Lung (tissue), 12 donors: ENCODE data around the gene PPCS. TPM values are rescaled to one million over a fixed set of nuclear protein-coding genes. Genes with fewer than 3 reads are reported as not detected.

Source experiments
- ATAC-seq: fragments of 200-7000 bp; cut with Tn5 transposase; one replicate; pipeline ENCODE4 v1.9.1; 2020; ENCODE audit warnings: moderate number of reproducible peaks; ENCODE audit not compliant: insufficient read depth, low FRiP score
- DNase-seq, 3 donors: peaks; one replicate each; pipeline ENCODE4 v3.0.0-alpha.2; 2013 to 2017
- H3K27ac ChIP-seq, 2 donors: one replicate each; pipeline ENCODE4 v1.5.1; 2013; ENCODE audit warnings: mild to moderate bottlenecking in 2 of 2, moderate library complexity in 2 of 2, control low read depth in 1 of 2, inconsistent platforms in 1 of 2, low read depth in 1 of 2, low read length in 1 of 2
- H3K27me3 ChIP-seq, 3 donors: one replicate each; pipeline ENCODE4 v1.5.1; 2013; ENCODE audit warnings: low read length in 2 of 3; ENCODE audit not compliant: control insufficient read depth in 3 of 3, insufficient read depth in 3 of 3
- H3K36me3 ChIP-seq, 4 donors: one replicate each; pipeline ENCODE4 v1.5.1; 2013; ENCODE audit warnings: low read length in 4 of 4, mild to moderate bottlenecking in 1 of 4, moderate library complexity in 1 of 4; ENCODE audit not compliant: control insufficient read depth in 4 of 4, insufficient read depth in 4 of 4
- H3K4me1 ChIP-seq, 5 donors: one replicate each; pipeline ENCODE4 v1.5.1; 2013; ENCODE audit warnings: low read length in 5 of 5, mild to moderate bottlenecking in 2 of 5, moderate library complexity in 1 of 5; ENCODE audit not compliant: control insufficient read depth in 5 of 5, insufficient read depth in 5 of 5
- H3K4me3 ChIP-seq: one replicate; pipeline ENCODE4 v1.5.1; 2013; ENCODE audit warnings: mild to moderate bottlenecking, control low read depth, moderate library complexity
- H3K9ac ChIP-seq, 2 donors: one replicate each; pipeline ENCODE4 v1.5.1; 2013; ENCODE audit warnings: low read length in 2 of 2, control low read depth in 1 of 2; ENCODE audit not compliant: insufficient read depth in 1 of 2
- H3K9me3 ChIP-seq, 4 donors: one replicate each; pipeline ENCODE4 v1.5.1; 2013; ENCODE audit warnings: low read length in 3 of 4, mild to moderate bottlenecking in 1 of 4, moderate library complexity in 1 of 4; ENCODE audit not compliant: control insufficient read depth in 4 of 4, insufficient read depth in 3 of 4
- WGBS, 2 donors: extraction: QIAGEN DNeasy Blood & Tissue Kit; methylation state at CpG; one replicate each; pipeline ENCODE4 v1.1.7; 2013; 5-methylcytosine and 5-hydroxymethylcytosine counted together
- polyA plus RNA-seq, 2 donors: library from polyadenylated mRNA; stranded (reverse); fragments of 200-250 nt; gene quantifications; one replicate each; pipeline ENCODE4 v1.2.1, GENCODE V29; 2013
- total RNA-seq, 2 donors: library from RNA; depleted of rRNA in 1 of 2; stranded (reverse); fragments of >200 nt in 1 of 2; gene quantifications; one replicate each; pipeline ENCODE4 v1.2.1, GENCODE V29; 2014 to 2021
- TF ChIP-seq, protein P1 (sequence below): IDR thresholded peaks from 2 replicates; pipeline ENCODE4 v1.5.1; 2012; ENCODE audit warnings: mild to moderate bottlenecking; ENCODE audit errors: control extremely low read depth, extremely low read depth
- donor health status: control.
- donor health status: control.
- donor health status: Bipolar disorder and iron deficiency.
- donor health status: healthy.
- donor health status: DM: yes; HTN: yes; CAD: no.

PPCS gene
- total and polyA plus RNA-seq, 4 donors: 33.0 to 103 (median 61.9) TPM

DNA sequence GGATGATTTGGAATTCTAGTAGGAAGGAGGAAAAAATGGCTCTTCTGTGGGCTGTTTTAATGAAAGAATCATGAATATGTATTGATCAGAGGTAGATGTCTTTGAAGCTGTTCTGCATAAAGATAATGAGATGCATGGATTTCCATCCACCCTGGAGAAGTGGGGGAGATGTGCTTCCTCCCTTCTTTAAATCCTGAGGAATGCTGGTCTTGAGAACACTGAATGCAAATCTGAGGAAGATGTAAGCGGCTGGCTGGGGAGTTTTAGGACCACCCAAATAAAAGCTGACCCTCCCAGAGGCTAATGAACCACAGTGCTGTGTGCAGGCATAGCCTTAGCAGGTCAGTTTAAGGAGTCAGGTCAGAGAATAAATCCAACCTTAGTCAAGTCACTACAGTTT is 37.8 kb upstream of the PPCS start:
- Histone ChIP-seq H3K27me3 (no peaks in the 10 kb centered on the region), H3K36me3 (no peaks in the 10 kb centered on the region), H3K4me3 (no peak overlapping the region), H3K4me1 (peaks cover 0 to 43% (median 27%) of the 10 kb centered on the region in 5 donors), H3K9ac (no peak overlapping the region), H3K27ac (no peak overlapping the region), H3K9me3 (no peaks in the 10 kb centered on the region)
- no peak for DNase-seq
- WGBS, 2 donors: 93% methylated on average over 1 of the region's 1 CpG
- TF ChIP-seq, protein P1, sequence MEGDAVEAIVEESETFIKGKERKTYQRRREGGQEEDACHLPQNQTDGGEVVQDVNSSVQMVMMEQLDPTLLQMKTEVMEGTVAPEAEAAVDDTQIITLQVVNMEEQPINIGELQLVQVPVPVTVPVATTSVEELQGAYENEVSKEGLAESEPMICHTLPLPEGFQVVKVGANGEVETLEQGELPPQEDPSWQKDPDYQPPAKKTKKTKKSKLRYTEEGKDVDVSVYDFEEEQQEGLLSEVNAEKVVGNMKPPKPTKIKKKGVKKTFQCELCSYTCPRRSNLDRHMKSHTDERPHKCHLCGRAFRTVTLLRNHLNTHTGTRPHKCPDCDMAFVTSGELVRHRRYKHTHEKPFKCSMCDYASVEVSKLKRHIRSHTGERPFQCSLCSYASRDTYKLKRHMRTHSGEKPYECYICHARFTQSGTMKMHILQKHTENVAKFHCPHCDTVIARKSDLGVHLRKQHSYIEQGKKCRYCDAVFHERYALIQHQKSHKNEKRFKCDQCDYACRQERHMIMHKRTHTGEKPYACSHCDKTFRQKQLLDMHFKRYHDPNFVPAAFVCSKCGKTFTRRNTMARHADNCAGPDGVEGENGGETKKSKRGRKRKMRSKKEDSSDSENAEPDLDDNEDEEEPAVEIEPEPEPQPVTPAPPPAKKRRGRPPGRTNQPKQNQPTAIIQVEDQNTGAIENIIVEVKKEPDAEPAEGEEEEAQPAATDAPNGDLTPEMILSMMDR: no peak
- no peak for ATAC-seq

DNA sequence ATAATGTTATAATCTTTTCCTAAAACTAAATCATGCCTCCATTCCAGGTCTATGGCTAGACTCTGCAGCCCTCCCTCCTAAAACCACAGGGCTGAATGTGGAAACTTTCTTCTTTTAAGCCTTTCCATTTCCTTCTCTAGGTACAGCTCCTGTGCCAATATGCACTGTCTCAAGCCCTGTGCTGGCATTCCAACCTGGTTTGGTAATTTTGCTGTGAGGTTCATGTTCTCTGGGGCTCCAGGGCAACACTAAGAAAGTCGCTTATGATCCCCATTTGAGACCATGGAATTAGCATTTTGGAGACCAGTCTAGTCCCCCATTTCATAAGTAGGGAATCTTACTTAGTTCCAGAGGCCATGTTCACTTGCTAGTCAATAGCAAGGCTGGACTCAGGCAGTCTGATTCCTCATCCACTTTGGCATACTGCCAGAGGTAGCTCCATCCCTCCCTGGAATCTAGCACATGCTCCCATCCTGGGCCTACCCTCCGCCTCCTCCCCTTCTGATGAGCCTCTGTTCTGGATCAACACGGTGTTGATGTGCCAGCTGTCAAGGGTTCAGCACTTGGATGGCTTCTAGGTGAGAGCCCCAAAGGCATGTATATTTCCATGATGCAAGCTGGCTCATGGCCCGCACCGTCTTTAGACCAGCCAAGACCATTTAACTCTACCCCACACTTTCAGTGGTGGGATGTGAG is 37.1 kb upstream of the PPCS start:
- DNase-seq: peak; percentile 66 to 89 (median 81)
- no peak for ATAC-seq
- Histone ChIP-seq H3K9ac (no peak overlapping the region), H3K36me3 (no peaks in the 10 kb centered on the region), H3K27ac (no peak overlapping the region), H3K4me1 (peaks cover 0 to 43% (median 27%) of the 10 kb centered on the region in 5 donors), H3K27me3 (no peaks in the 10 kb centered on the region), H3K4me3 (no peak overlapping the region), H3K9me3 (no peaks in the 10 kb centered on the region)
- TF ChIP-seq, protein P1: no peak
- WGBS, 2 donors: 84 to 86% methylated on average over 5 of the region's 5 CpGs

DNA sequence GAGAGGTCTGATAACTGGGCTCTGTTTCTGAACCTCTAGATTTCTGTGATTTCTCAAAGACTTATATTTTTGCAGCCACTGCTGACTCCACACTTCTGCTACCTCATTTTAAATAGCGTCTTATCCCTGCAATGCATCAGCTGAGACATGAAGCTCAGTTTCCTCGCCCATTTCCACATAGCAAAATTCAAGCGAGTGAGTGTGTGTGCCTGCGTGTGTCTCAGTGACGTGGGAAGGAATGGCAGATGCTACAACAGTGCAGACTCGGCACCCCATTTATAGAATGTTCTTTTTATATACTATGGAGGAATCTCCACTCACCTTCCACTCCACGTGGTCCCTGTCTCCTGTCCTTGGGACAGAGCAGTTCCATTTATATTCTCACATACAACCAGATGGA is 36.2 kb upstream of the PPCS start:
- TF ChIP-seq, protein P1: no peak
- Histone ChIP-seq H3K9me3 (no peaks in the 10 kb centered on the region), H3K4me1 (peaks cover 0 to 43% (median 27%) of the 10 kb centered on the region in 5 donors), H3K36me3 (no peaks in the 10 kb centered on the region), H3K27ac (no peak overlapping the region), H3K4me3 (no peak overlapping the region), H3K27me3 (no peaks in the 10 kb centered on the region), H3K9ac (no peak overlapping the region)
- 81 to 84% methylated on average over 7 of the region's 7 CpGs for WGBS, 2 donors
- ATAC-seq (no peak), DNase-seq (peak in 2 of 3 donors; percentile 46 to 50)
